ENCODE data around the gene PDILT.

DNA sequence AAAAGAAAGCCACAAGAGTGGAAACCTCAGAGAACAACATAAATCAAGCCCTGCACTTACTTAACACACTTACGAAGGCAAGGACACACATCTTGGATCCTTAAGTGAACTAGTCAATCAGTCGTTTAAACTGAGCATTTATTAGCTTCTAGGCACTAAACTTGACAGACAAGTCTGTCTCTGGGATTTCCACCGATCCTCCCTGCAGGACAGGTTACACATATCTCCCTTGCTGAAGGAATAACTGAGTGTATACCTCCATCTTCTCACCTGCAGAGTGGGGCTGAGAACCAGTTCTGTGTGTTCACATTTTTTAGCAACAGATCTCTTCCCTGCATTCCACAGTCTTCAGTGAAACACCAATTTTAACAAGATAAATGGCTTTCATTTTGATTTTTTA, 86.1 kb downstream of the PDILT start:
- TF ChIP-seq REST (tag by site-specific recombination; IDR thresholded peaks at IDR 0.05): no peak
- TF ChIP-seq ZNF138 (tag by site-specific recombination; IDR thresholded peaks at IDR 0.05; ENCODE audit: borderline replicate concordance): no peak
- no peak for TF ChIP-seq CTCF (tag by site-specific recombination; IDR thresholded peaks at IDR 0.05)
- TF ChIP-seq, protein P1, sequence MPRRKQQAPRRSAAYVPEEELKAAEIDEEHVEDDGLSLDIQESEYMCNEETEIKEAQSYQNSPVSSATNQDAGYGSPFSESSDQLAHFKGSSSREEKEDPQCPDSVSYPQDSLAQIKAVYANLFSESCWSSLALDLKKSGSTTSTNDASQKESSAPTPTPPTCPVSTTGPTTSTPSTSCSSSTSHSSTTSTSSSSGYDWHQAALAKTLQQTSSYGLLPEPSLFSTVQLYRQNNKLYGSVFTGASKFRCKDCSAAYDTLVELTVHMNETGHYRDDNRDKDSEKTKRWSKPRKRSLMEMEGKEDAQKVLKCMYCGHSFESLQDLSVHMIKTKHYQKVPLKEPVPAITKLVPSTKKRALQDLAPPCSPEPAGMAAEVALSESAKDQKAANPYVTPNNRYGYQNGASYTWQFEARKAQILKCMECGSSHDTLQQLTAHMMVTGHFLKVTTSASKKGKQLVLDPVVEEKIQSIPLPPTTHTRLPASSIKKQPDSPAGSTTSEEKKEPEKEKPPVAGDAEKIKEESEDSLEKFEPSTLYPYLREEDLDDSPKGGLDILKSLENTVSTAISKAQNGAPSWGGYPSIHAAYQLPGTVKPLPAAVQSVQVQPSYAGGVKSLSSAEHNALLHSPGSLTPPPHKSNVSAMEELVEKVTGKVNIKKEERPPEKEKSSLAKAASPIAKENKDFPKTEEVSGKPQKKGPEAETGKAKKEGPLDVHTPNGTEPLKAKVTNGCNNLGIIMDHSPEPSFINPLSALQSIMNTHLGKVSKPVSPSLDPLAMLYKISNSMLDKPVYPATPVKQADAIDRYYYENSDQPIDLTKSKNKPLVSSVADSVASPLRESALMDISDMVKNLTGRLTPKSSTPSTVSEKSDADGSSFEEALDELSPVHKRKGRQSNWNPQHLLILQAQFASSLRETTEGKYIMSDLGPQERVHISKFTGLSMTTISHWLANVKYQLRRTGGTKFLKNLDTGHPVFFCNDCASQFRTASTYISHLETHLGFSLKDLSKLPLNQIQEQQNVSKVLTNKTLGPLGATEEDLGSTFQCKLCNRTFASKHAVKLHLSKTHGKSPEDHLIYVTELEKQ (tag by site-specific recombination; IDR thresholded peaks at IDR 0.05; ENCODE audit: borderline replicate concordance): no peak
- no peak for TF ChIP-seq ZNF624 (tag by site-specific recombination; IDR thresholded peaks at IDR 0.05)
- no peak for TF ChIP-seq ZNF140 (tag by site-specific recombination; IDR thresholded peaks at IDR 0.05)
- TF ChIP-seq ZBTB7A (tag by site-specific recombination; IDR thresholded peaks at IDR 0.05; ENCODE audit: low read depth): no peak
- TF ChIP-seq SALL2 (tag by site-specific recombination; IDR thresholded peaks at IDR 0.05; ENCODE audit: borderline replicate concordance): no peak
- TF ChIP-seq ZNF211 (tag by site-specific recombination; IDR thresholded peaks at IDR 0.05; ENCODE audit: low read depth): no peak
- no peak for TF ChIP-seq TCF7L2 (IDR thresholded peaks at IDR 0.05; ENCODE audit: borderline replicate concordance, low read depth, low read length)

Measured in HEK293 (cell line).